Stomach smooth muscle (tissue), 2 donors: ENCODE data around the gene NSMCE1.

ENCODE experiments used
- H3K27ac ChIP-seq: one replicate; pipeline ENCODE4 v1.7.0; 2013; ENCODE audit warnings: mild to moderate bottlenecking, low read length, inconsistent platforms
- H3K27me3 ChIP-seq, 2 donors: one replicate each; pipeline ENCODE4 v1.7.0; 2013; ENCODE audit warnings: low read length in 2 of 2; ENCODE audit not compliant: insufficient read depth in 2 of 2, control insufficient read depth in 1 of 2
- H3K36me3 ChIP-seq, 2 donors: one replicate each; pipeline ENCODE4 v1.7.0; 2013; ENCODE audit warnings: low read length in 2 of 2; ENCODE audit not compliant: control insufficient read depth in 2 of 2, insufficient read depth in 2 of 2
- H3K4me1 ChIP-seq: one replicate; pipeline ENCODE4 v1.7.0; 2013; ENCODE audit warnings: low read length; ENCODE audit not compliant: control insufficient read depth, insufficient read depth
- H3K4me3 ChIP-seq, 2 donors: one replicate each; pipeline ENCODE4 v1.7.0; 2013; ENCODE audit warnings: low read length in 2 of 2
- H3K9ac ChIP-seq, 2 donors: one replicate each; pipeline ENCODE4 v1.7.0; 2013; ENCODE audit warnings: low read length in 2 of 2, mild to moderate bottlenecking in 1 of 2
- H3K9me3 ChIP-seq, 2 donors: one replicate each; pipeline ENCODE4 v1.7.0; 2013; ENCODE audit warnings: low read length in 2 of 2; ENCODE audit not compliant: control insufficient read depth in 2 of 2
- donor health status: healthy.
- donor health status: Pancreatic carcinoma.

The NSMCE1 gene

GRCh38 chr16:27199235-27199586 is 69.4 kb downstream of the NSMCE1 start:
- H3K4me3 ChIP-seq = no peak overlapping the region
- no peaks in the 10 kb centered on the region for H3K9me3 ChIP-seq
- no peaks in the 10 kb centered on the region for H3K36me3 ChIP-seq
- H3K27me3 ChIP-seq = peaks cover 0 to 3% of the 10 kb centered on the region in 2 donors
- H3K9ac ChIP-seq = no peak overlapping the region
- peaks cover 8% of the 10 kb centered on the region for H3K4me1 ChIP-seq
- no peak overlapping the region for H3K27ac ChIP-seq

DNA sequence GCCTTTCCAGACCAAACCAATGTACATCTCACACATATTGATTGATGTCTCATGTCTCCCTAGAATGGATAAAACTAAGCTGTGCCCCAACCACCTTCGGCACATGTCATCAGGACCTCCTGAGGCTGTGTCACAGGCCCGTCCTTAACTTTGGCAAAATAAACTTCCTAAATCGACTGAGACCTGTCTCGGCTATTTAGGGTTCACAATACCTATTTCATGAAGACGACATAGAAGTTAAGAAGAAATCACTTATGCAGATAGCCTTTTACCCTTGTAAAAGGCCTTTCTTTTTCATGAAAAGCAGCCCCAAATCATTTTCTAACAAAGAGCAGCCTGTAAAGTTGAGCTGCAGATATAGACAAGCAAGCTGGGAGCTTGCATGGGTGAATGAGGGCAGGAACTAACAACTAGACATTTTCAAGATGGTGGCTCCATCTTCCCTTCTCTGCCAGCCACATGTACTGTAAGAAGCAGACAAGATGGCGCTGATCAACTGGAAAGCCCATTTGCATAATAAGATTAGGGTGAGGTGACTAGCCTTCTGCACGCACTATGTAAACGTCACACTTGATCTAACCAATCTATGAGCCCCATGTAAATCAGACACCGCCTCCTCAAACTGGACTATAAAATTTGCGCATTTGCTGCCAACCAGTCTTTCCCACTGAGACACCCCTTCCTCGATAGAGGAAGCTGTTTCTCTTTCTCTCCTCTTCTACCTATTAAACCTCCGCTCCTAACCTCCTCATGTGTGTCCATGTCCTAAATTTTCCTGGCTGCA is 69.9 kb downstream of the NSMCE1 start:
- no peak overlapping the region for H3K4me3 ChIP-seq
- H3K36me3 ChIP-seq = no peaks in the 10 kb centered on the region
- H3K9me3 ChIP-seq = no peaks in the 10 kb centered on the region
- H3K9ac ChIP-seq = no peak overlapping the region
- no peak overlapping the region for H3K27ac ChIP-seq
- peaks cover 6% of the 10 kb centered on the region for H3K4me1 ChIP-seq
- H3K27me3 ChIP-seq = peaks cover 0 to 3% of the 10 kb centered on the region in 2 donors

DNA sequence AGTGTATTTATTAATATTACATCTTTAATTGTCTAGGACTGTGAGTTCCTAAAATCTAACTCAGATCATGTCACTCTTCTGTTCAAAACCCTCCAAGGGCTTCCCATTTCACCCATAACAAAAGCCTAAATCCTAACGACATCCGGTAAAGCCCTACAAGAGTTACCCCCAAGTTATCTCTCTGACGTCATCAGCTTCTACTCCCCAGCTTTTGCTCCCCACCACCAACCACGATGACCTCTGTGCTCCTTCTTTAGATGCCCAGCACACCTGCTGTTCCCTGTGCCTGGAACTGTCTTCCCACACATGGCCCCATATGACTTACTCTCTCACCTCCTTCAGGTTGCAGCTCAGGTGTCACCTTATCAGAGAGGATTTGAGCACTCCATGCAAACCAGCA is 71.6 kb downstream of the NSMCE1 start:
- Histone ChIP-seq H3K36me3 (no peaks in the 10 kb centered on the region), H3K4me3 (no peak overlapping the region), H3K27me3 (peaks cover 0 to 3% of the 10 kb centered on the region in 2 donors), H3K9me3 (no peaks in the 10 kb centered on the region), H3K27ac (no peak overlapping the region), H3K4me1 (no peaks in the 10 kb centered on the region), H3K9ac (no peak overlapping the region)

DNA sequence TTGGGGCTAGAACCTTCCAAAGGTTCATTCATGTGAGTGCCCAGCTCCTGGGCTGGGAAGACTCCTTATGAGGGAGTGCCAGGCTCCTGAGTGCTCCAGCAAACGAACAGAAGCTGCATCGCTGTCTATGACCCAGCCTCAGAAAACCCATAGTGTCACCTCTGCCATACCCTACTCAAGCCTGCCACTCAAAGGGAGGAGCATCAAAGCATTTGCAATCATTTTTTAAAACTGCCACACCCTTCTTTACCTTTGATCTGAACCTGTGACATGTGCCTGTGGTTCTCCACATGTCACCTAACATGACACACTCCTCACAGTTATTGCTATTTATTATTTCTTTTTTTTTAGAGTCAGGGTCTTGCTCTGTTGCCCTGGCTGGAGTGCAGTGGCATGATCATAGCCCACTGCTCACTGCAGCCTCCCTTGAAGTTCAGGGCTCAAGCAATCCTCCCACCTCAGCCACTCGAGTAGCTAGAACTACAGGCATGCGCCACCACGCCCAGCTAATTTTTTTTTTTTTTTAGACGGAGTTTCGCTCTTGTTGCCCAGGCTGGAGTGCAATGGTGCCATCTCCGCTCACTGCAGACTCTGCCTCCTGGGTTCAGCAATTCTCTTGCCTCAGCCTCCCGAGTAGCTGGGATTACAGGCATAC is 72.5 kb downstream of the NSMCE1 start:
- Histone ChIP-seq H3K36me3 (no peaks in the 10 kb centered on the region), H3K27me3 (peaks cover 0 to 3% of the 10 kb centered on the region in 2 donors), H3K4me3 (no peak overlapping the region), H3K9ac (no peak overlapping the region), H3K9me3 (no peaks in the 10 kb centered on the region), H3K27ac (no peak overlapping the region), H3K4me1 (no peaks in the 10 kb centered on the region)

GRCh38 chr16:27195076-27195741 is 73.4 kb downstream of the NSMCE1 start:
- Histone ChIP-seq H3K4me1 (no peaks in the 10 kb centered on the region), H3K4me3 (no peak overlapping the region), H3K36me3 (no peaks in the 10 kb centered on the region), H3K9me3 (no peaks in the 10 kb centered on the region), H3K27me3 (peaks cover 0 to 3% of the 10 kb centered on the region in 2 donors), H3K27ac (no peak overlapping the region), H3K9ac (no peak overlapping the region)

DNA sequence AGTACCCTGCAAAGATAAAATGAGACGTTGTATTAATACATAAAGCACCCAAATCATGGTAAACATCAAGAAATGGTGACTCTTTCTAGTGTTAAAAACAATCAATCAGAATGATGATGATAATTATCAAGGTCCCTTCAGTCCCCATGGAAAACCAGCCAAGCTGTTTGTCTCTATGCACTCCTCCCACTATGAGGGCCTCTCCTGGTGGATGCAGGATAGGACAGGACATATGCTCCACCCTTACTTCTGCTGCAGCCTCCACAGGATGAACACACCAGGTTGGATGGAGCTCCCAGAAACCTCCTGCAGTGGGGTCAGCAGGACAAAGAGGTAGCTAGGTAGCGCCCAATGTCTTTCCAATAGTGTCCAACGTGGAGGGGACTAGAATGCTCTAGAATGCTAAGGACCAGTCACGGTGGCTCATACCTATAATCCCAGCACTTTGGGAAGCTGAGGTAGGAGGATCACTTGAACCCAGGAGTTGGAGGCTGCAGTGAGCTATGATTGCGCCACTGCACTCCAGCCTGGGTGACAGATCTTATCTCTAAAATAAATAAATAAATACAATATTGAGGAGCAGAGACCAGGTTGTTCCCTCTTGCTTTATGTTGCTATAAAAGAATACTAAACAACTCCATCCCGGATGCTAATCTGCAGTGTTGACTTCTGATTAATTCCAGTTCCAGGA is 75.1 kb downstream of the NSMCE1 start:
- peaks cover 0 to 9% of the 10 kb centered on the region in 2 donors for H3K27me3 ChIP-seq

GRCh38 chr16:27191352-27191924 is 77.1 kb downstream of the NSMCE1 start:
- Histone ChIP-seq H3K4me3 (no peak overlapping the region), H3K4me1 (no peaks in the 10 kb centered on the region), H3K36me3 (no peaks in the 10 kb centered on the region), H3K9ac (no peak overlapping the region), H3K27ac (no peak overlapping the region), H3K27me3 (peaks cover 0 to 9% of the 10 kb centered on the region in 2 donors), H3K9me3 (no peaks in the 10 kb centered on the region)

More for the DNA sequence above, 75.1 kb downstream of the NSMCE1 start:
- no peaks in the 10 kb centered on the region for H3K4me1 ChIP-seq
- no peak overlapping the region for H3K27ac ChIP-seq
- no peak overlapping the region for H3K9ac ChIP-seq
- no peaks in the 10 kb centered on the region for H3K36me3 ChIP-seq
- no peaks in the 10 kb centered on the region for H3K9me3 ChIP-seq
- no peak overlapping the region for H3K4me3 ChIP-seq

DNA sequence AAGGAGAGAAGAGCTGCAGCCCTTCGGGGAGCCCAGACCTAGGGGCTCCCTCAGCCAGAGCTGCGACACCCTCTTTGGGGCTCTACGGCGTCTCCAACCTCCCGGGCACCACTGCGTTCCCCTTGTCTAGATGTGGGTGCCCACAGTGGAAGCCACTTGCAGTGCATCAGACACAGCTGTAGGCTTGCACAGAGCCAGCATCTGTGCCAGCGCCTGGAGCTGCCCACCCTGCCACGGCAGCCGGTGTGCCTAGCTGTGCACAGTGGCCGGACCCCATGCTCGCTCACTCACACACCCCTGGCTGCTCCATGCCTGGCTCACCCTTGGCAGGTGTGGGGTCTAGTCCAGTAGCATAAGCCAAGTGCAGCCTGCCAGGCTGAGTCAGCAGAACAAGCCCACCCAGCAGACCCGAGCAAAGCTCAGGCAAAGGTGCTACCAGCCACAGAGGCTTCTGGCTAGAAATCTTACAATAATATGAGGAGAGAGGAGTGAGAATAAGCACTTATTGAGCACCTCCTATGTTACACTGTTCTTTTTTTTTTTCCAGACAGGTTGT is 78.2 kb downstream of the NSMCE1 start:
- Histone ChIP-seq H3K27ac (no peak overlapping the region), H3K9ac (no peak overlapping the region), H3K9me3 (no peaks in the 10 kb centered on the region)

DNA sequence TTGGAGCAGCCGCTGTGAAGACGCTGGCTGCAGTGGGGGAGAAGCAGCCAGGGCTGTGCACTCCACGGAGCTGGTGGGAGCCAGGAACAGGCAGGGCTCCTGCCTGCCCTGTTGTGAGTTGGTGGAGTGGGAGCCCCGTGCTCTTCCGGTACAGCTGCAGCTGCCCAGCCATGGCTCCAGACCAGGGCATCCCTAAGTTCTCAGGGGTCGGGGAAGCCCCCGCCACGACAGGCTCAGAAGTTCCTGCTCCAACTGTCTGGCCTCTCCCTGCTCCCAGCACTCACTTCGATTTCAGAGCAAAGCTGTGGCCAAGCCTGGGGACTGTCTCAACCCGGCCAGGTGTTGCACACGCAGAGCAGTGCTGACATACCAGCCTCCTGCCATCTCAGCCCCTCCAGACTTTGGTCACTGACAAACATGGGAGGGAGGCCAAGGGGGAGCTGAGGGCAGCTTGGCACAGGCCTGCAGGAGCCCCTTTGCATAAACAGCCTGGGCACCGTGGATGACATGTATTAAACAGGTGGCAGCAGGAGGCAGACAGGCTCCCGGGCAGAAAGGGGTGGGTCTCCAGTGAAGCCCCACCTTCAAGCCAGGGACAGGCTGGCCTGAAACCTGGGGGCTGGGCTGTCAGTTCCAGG is 79.1 kb downstream of the NSMCE1 start:
- Histone ChIP-seq H3K4me3 (no peak overlapping the region), H3K36me3 (no peaks in the 10 kb centered on the region), H3K9me3 (no peaks in the 10 kb centered on the region), H3K27me3 (peaks cover 0 to 8% of the 10 kb centered on the region in 2 donors), H3K9ac (no peak overlapping the region), H3K4me1 (no peaks in the 10 kb centered on the region), H3K27ac (no peak overlapping the region)

More for the DNA sequence above, 78.2 kb downstream of the NSMCE1 start:
- H3K4me1 ChIP-seq = no peaks in the 10 kb centered on the region
- peaks cover 0 to 9% of the 10 kb centered on the region in 2 donors for H3K27me3 ChIP-seq
- H3K36me3 ChIP-seq = no peaks in the 10 kb centered on the region
- no peak overlapping the region for H3K4me3 ChIP-seq

DNA sequence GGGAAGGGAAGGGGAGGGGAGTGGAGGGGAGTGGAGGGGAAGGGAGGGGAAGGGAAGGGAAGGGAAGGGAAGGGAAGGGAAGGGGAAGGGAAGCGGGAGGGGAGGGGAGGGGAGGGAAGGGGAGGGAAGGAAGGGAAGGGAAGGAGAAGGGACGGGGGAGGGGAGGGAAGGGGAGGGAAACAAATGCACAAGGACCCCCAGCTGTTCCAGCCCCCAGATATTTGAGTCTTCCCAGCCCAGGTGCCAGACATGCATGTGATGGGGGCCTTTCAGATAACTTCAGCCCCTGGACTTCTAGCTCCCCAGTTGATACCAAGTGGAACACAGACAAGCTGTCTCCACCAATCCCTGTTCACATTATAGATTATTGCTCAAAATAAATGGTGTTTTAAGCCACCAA is 79.9 kb downstream of the NSMCE1 start:
- no peak overlapping the region for H3K4me3 ChIP-seq
- no peak overlapping the region for H3K27ac ChIP-seq
- H3K27me3 ChIP-seq = peaks cover 0 to 8% of the 10 kb centered on the region in 2 donors
- no peak overlapping the region for H3K9ac ChIP-seq
- no peaks in the 10 kb centered on the region for H3K36me3 ChIP-seq
- no peaks in the 10 kb centered on the region for H3K4me1 ChIP-seq
- no peaks in the 10 kb centered on the region for H3K9me3 ChIP-seq
